Hematopoietic multipotent progenitor cell treated with erythropoietin and hydrocortisone succinate and interleukin-3 and kit ligand, for 17 days (in vitro differentiated cells): ENCODE data around the gene TMEM175.

ENCODE experiments used
- DNase-seq: peaks from one replicate; pipeline ENCODE4 v3.0.0-alpha.2; 2015; ENCODE audit warnings: low spot score

The TMEM175 gene

GRCh38 chr4:947491-947971, 15.3 kb downstream of the TMEM175 start:
- no peak for DNase-seq

- no peak for DNase-seq
Observed at GRCh38 chr4:948101-948935, 16.1 kb downstream of the TMEM175 start.

GRCh38 chr4:948936-949300, 16.7 kb downstream of the TMEM175 start:
- no peak for DNase-seq

GRCh38 chr4:949656-950055, 17.4 kb downstream of the TMEM175 start:
- DNase-seq = no peak

GRCh38 chr4:950136-951020, 18.1 kb downstream of the TMEM175 start:
- DNase-seq = no peak

- no peak for DNase-seq
Observed at GRCh38 chr4:951186-951585, 18.9 kb downstream of the TMEM175 start.

GRCh38 chr4:951594-952468, 19.6 kb downstream of the TMEM175 start:
- DNase-seq = no peak

GRCh38 chr4:952881-953573, 20.8 kb downstream of the TMEM175 start:
- DNase-seq = no peak

GRCh38 chr4:953574-953915, 21.3 kb downstream of the TMEM175 start:
- no peak for DNase-seq

DNA sequence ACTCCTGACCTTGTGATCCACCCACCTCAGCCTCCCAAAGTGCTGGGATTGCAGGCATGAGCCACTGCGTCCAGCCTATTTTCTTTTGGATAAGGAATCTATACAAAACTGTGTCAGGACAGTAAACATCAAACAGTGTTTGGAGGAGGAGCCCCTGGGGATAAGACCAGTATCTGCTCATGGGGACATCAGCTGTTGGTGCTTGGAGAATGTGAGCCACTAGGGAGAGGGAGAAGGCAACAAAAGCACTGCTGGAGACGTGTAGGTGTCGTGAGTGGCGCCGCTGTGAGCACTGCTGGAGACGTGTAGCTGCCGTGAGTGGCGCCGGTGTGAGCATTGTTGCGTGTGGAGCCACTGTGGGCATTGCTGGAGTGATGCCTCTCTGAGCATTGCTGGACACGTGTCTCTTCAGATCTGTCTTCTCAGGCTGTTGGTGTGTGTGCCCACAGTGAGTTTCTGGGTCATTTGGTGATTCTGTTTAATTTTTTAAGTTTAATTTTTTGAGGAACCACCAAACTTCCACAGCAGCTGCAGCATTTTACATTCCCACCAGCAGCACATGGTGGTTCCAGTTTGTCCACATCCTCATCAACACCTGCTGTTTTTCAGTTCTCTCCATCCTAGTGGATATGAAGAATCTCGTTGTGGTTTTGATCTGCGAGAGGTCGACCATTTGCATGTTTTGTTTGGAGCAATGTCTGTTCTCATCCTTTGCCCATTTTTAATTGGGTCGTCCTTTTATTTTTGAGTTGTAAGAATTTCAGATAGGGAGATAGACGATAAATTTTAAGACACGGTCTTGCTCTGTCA, 22.2 kb downstream of the TMEM175 start:
- DNase-seq = no peak

GRCh38 chr4:955161-955921, 23.1 kb downstream of the TMEM175 start:
- no peak for DNase-seq

- no peak for DNase-seq
Observed at GRCh38 chr4:955931-956381, 23.7 kb downstream of the TMEM175 start.

DNA sequence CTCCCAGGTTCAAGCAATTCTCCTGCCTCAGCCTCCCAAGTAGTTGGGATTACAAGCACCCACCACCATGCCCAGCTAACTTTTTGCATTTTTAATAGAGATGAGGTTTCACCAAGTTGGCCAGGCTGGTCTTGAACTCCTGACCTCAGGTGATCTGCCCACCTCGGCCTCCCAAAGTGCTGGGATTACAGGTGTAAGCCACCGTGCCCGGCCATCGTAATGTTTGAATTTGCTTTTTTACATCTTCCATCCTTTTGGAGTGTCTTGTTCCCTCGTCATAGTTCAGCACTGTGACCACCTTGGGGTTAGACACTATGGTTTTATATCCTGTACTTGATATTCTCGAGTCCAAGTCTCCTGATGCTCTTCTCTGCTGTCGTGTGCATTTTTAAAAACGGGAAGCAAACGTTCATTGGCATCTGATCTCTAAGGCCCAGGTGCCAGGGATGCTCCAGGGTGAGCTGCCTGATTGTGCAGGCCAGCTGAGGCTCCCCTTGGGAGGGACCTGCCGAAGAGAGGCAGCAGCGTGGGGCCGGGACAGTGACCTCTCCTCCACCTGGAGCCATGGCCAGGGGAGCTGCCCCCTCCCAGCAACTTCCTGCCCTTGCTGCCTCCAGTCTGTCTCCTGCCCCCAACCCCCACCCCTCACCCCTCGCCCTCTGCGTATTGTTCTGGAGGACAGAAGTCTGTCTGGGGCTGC, 24.4 kb downstream of the TMEM175 start:
- DNase-seq = no peak

DNA sequence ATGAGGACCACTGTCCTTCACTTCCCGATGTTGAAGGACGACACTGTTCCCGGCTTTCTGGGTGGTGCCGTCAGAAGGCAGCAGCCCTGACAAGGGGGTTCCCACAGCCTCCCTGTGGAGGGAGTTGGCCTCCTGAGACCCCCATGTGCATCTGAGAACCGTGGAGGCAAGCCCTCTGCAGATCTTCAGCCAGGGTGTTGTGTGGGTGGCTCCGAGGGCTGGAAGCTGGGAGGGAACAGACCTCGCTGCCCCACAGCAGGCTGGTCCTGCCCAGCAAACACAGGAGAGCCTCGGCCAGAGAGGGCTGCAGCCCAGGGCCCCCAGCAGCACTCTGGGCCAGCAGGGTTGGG, 24.9 kb downstream of the TMEM175 start:
- no peak for DNase-seq

DNA sequence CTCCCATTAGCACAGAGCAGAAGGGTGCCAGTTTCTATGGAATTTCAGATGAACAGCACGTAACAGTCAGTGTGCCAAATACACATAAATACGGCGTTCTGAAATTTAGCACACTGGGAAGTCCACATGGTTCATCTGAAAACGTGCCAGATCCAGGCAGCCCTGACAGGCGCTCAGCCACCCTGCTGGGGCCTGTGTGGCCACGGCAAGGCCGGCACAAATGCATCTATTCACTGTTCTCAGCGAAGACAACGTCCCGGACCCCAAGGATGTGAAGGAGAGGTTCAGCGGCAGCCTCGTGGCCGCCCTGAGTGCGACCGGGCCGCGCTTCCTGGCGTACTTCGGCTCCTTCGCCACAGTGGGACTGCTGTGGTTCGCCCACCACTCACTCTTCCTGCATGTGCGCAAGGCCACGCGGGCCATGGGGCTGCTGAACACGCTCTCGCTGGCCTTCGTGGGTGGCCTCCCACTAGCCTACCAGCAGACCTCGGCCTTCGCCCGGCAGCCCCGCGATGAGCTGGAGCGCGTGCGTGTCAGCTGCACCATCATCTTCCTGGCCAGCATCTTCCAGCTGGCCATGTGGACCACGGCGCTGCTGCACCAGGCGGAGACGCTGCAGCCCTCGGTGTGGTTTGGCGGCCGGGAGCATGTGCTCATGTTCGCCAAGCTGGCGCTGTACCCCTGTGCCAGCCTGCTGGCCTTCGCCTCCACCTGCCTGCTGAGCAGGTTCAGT, 25.5 kb downstream of the TMEM175 start:
- DNase-seq = no peak

DNA sequence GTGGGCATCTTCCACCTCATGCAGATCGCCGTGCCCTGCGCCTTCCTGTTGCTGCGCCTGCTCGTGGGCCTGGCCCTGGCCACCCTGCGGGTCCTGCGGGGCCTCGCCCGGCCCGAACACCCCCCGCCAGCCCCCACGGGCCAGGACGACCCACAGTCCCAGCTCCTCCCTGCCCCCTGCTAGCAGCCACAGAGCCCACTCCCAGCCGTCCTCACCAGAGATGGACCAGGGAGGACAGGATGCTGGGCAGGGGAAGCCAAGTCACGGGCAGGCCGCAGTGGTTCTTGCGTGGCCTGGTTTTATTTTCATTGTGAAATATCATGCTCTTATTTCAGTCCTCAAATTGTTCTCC, 26.0 kb downstream of the TMEM175 start:
- DNase-seq = no peak

- DNase-seq = no peak
Observed at GRCh38 chr4:958696-959337, 26.6 kb downstream of the TMEM175 start.
